Liver (tissue), 3 donors: ENCODE measurements around the gene ATG10.

Experiments
- ATF3 ChIP-seq: IDR thresholded peaks from 2 replicates; pipeline ENCODE4 v1.6.1; 2016; ENCODE audit warnings: antibody characterized with exemption
- CTCF ChIP-seq: fragments of 150-350 bp; IDR thresholded peaks from 2 replicates; pipeline ENCODE4 v1.5.1; 2017; ENCODE audit warnings: improper control_type of control experiment, low read depth, low read length; ENCODE audit not compliant: missing input control
- EGR1 ChIP-seq, 2 donors: IDR thresholded peaks; 2 replicates each; pipeline ENCODE4 v1.6.1; 2016 to 2018; ENCODE audit warnings: antibody characterized with exemption in 2 of 2, low read depth in 2 of 2
- GABPA ChIP-seq, 2 donors: IDR thresholded peaks in 1 of 2; conservative IDR thresholded peaks in 1 of 2; 2 replicates each; pipeline ENCODE4 v1.6.1; 2016; ENCODE audit warnings: antibody characterized with exemption in 2 of 2, mild to moderate bottlenecking in 1 of 2, moderate library complexity in 1 of 2
- HNF4A ChIP-seq, 2 donors: conservative IDR thresholded peaks; 2 replicates each; pipeline ENCODE4 v1.6.1; 2016; ENCODE audit warnings: antibody characterized with exemption in 2 of 2, mild to moderate bottlenecking in 2 of 2
- JUND ChIP-seq, 2 donors: IDR thresholded peaks; 2 replicates each; pipeline ENCODE4 v1.6.1; 2016; ENCODE audit warnings: antibody characterized with exemption in 2 of 2
- MAX ChIP-seq: IDR thresholded peaks from 2 replicates; pipeline ENCODE4 v1.6.1; 2016; ENCODE audit warnings: antibody characterized with exemption
- RAD21 ChIP-seq, 2 donors: IDR thresholded peaks; 2 replicates each; pipeline ENCODE4 v1.6.1; 2016; ENCODE audit warnings: antibody characterized with exemption in 2 of 2, mild to moderate bottlenecking in 2 of 2
- REST ChIP-seq: IDR thresholded peaks from 2 replicates; pipeline ENCODE4 v1.6.1; 2016; ENCODE audit warnings: antibody characterized with exemption, mild to moderate bottlenecking
- RXRA ChIP-seq, 2 donors: IDR thresholded peaks; 2 replicates each; pipeline ENCODE4 v1.6.1; 2017 to 2018; ENCODE audit warnings: antibody characterized with exemption in 2 of 2, mild to moderate bottlenecking in 1 of 2
- SP1 ChIP-seq: IDR thresholded peaks from 2 replicates; pipeline ENCODE4 v1.6.1; 2018; ENCODE audit warnings: antibody characterized with exemption, mild to moderate bottlenecking
- TAF1 ChIP-seq: conservative IDR thresholded peaks from 2 replicates; pipeline ENCODE4 v1.6.1; 2016; ENCODE audit warnings: antibody characterized with exemption, mild to moderate bottlenecking
- ZBTB33 ChIP-seq: IDR thresholded peaks from 2 replicates; pipeline ENCODE4 v1.6.1; 2016; ENCODE audit warnings: antibody characterized with exemption
- donor health status: healthy.
- donor health status: healthy.

- TF ChIP-seq CTCF: no peak
- TF ChIP-seq ATF3: no peak
- no peak for TF ChIP-seq GABPA (IDR thresholded peaks at IDR 0.05 in 1 of 2, conservative IDR thresholded peaks at IDR 0.05 in 1 of 2)
- TF ChIP-seq ZBTB33: no peak
- no peak for TF ChIP-seq JUND (IDR thresholded peaks at IDR 0.05)
- no peak for TF ChIP-seq MAX
- TF ChIP-seq TAF1: no peak
- TF ChIP-seq HNF4A (conservative IDR thresholded peaks at IDR 0.05): no peak
- no peak for TF ChIP-seq REST
- no peak for TF ChIP-seq RXRA (IDR thresholded peaks at IDR 0.05)
- no peak for TF ChIP-seq RAD21 (IDR thresholded peaks at IDR 0.05)
- TF ChIP-seq EGR1 (IDR thresholded peaks at IDR 0.05; ENCODE audit: low read depth in 2 of 2): no peak
- no peak for TF ChIP-seq SP1
Measured at GRCh38 chr5:82244151-82244550, 272.3 kb downstream of the ATG10 start.
